SK-N-SH treated with all-trans-retinoic acid at 6 μM for 48 hours (cell line): ENCODE data around the gene ULK1.
"Not testable (repeated sequence)": the region's sequence is repeated elsewhere in the genome, so short reads cannot be mapped to it uniquely, and the experiment has no call there.

Experiments
- ARNTL ChIP-seq: fragments of 450-650 bp; formaldehyde crosslinking; IDR thresholded peaks from 2 replicates; pipeline ENCODE4 v1.5.0; 2020; ENCODE audit warnings: low read depth, mild to moderate bottlenecking, moderate library complexity, borderline replicate concordance
- CSDC2 ChIP-seq: fragments of 250-450 bp; sonication (Bioruptor Pico); IDR thresholded peaks from 2 replicates; pipeline ENCODE4 v1.5.0; 2020; ENCODE audit warnings: mild to moderate bottlenecking, moderate library complexity
- ESRRG ChIP-seq: fragments of 250-450 bp; sonication (Bioruptor Pico); IDR thresholded peaks from 2 replicates; pipeline ENCODE4 v1.6.1; 2021; ENCODE audit warnings: mild to moderate bottlenecking
- OSR1 ChIP-seq: fragments of 250-450 bp; sonication (Bioruptor Pico); IDR thresholded peaks from 2 replicates; pipeline ENCODE4 v1.8.0; 2022; ENCODE audit warnings: moderate library complexity, mild to moderate bottlenecking, inconsistent platforms
- RARB ChIP-seq: fragments of 250-450 bp; sonication (Bioruptor Pico); IDR thresholded peaks from 2 replicates; pipeline ENCODE4 v1.8.0; 2021; ENCODE audit warnings: mild to moderate bottlenecking, moderate library complexity
- SNAI2 ChIP-seq: fragments of 250-450 bp; sonication (Bioruptor Pico); IDR thresholded peaks from 2 replicates; pipeline ENCODE4 v1.5.0; 2020; ENCODE audit warnings: mild to moderate bottlenecking, moderate library complexity
- TOX ChIP-seq: fragments of 250-450 bp; sonication (Bioruptor Pico); IDR thresholded peaks from 2 replicates; pipeline ENCODE4 v1.8.0; 2021; ENCODE audit warnings: mild to moderate bottlenecking, moderate library complexity, borderline replicate concordance
- ZC3H10 ChIP-seq: fragments of 250-450 bp; sonication (Bioruptor Pico); IDR thresholded peaks from 2 replicates; pipeline ENCODE4 v1.5.1; 2021; ENCODE audit warnings: mild to moderate bottlenecking, moderate library complexity
- ZNF8 ChIP-seq: fragments of 450-650 bp; formaldehyde crosslinking; IDR thresholded peaks from 2 replicates; pipeline ENCODE4 v1.5.0; 2020; ENCODE audit warnings: mild to moderate bottlenecking, moderate library complexity
- TF ChIP-seq, protein P1 (sequence below): fragments of 250-450 bp; sonication (Bioruptor Pico); IDR thresholded peaks from 2 replicates; pipeline ENCODE4 v1.5.0; 2020; ENCODE audit warnings: mild to moderate bottlenecking, moderate library complexity
- TF ChIP-seq, protein P2 (sequence below): fragments of 250-450 bp; sonication (Bioruptor Pico); IDR thresholded peaks from 2 replicates; pipeline ENCODE4 v1.8.0; 2021; ENCODE audit warnings: low read depth, mild to moderate bottlenecking, moderate library complexity, borderline replicate concordance
- TF ChIP-seq, protein P3 (sequence below): fragments of 250-450 bp; sonication (Bioruptor Pico); IDR thresholded peaks from 2 replicates; pipeline ENCODE4 v1.5.1; 2021; ENCODE audit warnings: mild to moderate bottlenecking, moderate library complexity
- TF ChIP-seq, protein P4 (sequence below): fragments of 250-450 bp; sonication (Bioruptor Pico); IDR thresholded peaks from 2 replicates; pipeline ENCODE4 v1.8.0; 2020; ENCODE audit warnings: mild to moderate bottlenecking, moderate library complexity, borderline replicate concordance

DNA sequence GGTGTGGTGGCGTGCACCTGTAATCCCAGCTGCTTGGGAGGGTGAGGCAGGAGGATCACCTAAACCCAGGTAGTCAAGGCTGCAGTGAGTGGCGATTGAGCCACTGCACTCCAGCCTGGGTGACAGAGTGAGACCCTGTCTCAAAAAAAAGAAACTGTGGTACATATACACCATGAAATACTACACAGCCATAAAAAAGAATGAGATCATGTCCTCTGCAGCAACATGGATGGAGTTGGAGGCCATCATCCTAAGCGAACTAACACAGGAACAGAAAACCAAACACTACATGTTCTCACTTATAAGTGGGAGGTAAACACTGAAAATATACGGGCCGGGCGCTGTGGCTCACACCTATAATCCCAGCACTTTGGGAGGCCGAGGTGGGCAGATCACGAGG lies 2.7 kb upstream of the ULK1 start:
- TF ChIP-seq TOX; ARNTL (CRISPR knock-in tag); CSDC2; ESRRG (CRISPR knock-in tag); ZC3H10 (CRISPR knock-in tag); OSR1 (CRISPR knock-in tag); RARB (CRISPR knock-in tag); ZNF8 (CRISPR knock-in tag); SNAI2 (CRISPR knock-in tag): not testable (repeated sequence)
- TF ChIP-seq, protein P1, sequence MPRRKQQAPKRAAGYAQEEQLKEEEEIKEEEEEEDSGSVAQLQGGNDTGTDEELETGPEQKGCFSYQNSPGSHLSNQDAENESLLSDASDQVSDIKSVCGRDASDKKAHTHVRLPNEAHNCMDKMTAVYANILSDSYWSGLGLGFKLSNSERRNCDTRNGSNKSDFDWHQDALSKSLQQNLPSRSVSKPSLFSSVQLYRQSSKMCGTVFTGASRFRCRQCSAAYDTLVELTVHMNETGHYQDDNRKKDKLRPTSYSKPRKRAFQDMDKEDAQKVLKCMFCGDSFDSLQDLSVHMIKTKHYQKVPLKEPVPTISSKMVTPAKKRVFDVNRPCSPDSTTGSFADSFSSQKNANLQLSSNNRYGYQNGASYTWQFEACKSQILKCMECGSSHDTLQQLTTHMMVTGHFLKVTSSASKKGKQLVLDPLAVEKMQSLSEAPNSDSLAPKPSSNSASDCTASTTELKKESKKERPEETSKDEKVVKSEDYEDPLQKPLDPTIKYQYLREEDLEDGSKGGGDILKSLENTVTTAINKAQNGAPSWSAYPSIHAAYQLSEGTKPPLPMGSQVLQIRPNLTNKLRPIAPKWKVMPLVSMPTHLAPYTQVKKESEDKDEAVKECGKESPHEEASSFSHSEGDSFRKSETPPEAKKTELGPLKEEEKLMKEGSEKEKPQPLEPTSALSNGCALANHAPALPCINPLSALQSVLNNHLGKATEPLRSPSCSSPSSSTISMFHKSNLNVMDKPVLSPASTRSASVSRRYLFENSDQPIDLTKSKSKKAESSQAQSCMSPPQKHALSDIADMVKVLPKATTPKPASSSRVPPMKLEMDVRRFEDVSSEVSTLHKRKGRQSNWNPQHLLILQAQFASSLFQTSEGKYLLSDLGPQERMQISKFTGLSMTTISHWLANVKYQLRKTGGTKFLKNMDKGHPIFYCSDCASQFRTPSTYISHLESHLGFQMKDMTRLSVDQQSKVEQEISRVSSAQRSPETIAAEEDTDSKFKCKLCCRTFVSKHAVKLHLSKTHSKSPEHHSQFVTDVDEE = not testable (repeated sequence)
- TF ChIP-seq, protein P2, sequence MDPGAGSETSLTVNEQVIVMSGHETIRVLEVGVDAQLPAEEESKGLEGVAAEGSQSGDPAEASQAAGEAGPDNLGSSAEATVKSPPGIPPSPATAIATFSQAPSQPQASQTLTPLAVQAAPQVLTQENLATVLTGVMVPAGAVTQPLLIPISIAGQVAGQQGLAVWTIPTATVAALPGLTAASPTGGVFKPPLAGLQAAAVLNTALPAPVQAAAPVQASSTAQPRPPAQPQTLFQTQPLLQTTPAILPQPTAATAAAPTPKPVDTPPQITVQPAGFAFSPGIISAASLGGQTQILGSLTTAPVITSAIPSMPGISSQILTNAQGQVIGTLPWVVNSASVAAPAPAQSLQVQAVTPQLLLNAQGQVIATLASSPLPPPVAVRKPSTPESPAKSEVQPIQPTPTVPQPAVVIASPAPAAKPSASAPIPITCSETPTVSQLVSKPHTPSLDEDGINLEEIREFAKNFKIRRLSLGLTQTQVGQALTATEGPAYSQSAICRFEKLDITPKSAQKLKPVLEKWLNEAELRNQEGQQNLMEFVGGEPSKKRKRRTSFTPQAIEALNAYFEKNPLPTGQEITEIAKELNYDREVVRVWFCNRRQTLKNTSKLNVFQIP (CRISPR knock-in tag) = not testable (repeated sequence)
- TF ChIP-seq, protein P3, sequence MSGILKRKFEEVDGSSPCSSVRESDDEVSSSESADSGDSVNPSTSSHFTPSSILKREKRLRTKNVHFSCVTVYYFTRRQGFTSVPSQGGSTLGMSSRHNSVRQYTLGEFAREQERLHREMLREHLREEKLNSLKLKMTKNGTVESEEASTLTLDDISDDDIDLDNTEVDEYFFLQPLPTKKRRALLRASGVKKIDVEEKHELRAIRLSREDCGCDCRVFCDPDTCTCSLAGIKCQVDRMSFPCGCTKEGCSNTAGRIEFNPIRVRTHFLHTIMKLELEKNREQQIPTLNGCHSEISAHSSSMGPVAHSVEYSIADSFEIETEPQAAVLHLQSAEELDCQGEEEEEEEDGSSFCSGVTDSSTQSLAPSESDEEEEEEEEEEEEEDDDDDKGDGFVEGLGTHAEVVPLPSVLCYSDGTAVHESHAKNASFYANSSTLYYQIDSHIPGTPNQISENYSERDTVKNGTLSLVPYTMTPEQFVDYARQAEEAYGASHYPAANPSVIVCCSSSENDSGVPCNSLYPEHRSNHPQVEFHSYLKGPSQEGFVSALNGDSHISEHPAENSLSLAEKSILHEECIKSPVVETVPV (CRISPR knock-in tag) = not testable (repeated sequence)
- TF ChIP-seq, protein P4, sequence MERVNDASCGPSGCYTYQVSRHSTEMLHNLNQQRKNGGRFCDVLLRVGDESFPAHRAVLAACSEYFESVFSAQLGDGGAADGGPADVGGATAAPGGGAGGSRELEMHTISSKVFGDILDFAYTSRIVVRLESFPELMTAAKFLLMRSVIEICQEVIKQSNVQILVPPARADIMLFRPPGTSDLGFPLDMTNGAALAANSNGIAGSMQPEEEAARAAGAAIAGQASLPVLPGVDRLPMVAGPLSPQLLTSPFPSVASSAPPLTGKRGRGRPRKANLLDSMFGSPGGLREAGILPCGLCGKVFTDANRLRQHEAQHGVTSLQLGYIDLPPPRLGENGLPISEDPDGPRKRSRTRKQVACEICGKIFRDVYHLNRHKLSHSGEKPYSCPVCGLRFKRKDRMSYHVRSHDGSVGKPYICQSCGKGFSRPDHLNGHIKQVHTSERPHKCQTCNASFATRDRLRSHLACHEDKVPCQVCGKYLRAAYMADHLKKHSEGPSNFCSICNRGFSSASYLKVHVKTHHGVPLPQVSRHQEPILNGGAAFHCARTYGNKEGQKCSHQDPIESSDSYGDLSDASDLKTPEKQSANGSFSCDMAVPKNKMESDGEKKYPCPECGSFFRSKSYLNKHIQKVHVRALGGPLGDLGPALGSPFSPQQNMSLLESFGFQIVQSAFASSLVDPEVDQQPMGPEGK (CRISPR knock-in tag) = not testable (repeated sequence)
